GM18907 (cell line): Measurements from ENCODE around the gene ADORA2B.

ENCODE experiments used
- ATAC-seq: cut with Tn5 transposase; IDR thresholded peaks from one replicate; pipeline ENCODE4 v1.9.1; 2021; ENCODE audit warnings: mild to moderate bottlenecking, moderate library complexity; ENCODE audit not compliant: unreplicated experiment

The ADORA2B gene

GRCh38 chr17:15952916-15953790 is 8.2 kb downstream of the ADORA2B start:
- ATAC-seq: no peak

- ATAC-seq: no peak
These were observed 9.3 kb downstream of the ADORA2B start for GRCh38 chr17:15954222-15954621.

DNA sequence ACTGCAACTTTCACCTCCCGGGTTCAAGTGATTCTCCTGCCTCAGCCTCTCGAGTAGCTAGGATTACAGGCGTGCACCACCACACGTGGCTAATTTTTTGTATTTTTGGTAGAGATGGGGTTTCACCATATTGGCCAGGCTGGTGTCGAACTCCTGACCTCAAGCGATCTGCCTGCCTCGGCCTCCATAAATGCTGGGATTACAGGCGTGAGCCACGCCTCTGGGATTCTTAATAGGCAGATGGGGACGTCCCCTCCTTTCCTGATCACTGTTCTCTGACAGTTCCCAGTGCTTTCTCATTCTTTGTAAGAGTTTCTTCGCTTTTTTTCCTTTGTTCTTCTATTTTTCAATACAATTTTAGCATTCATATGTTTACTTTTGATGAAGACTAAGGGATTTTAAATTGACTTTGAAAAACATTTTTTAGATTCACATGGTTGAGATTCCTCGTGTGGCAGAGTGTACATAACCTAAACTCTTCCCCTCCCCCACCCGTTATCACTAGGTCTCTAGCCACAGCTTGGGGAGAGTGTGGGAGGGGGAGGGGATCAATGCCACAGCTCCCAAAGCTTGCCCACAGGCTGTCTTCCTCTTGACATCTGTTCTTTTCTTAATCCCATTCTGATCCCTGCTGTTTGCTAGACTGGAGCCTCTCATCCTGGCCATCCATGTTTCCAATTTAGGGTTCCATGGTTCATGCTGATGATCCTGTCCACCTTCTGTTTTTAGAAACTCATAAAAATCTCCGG is 11.0 kb downstream of the ADORA2B start:
- no peak for ATAC-seq

GRCh38 chr17:15957206-15957605 is 12.3 kb downstream of the ADORA2B start:
- ATAC-seq: no peak

- no peak for ATAC-seq
These were observed 12.8 kb downstream of the ADORA2B start for GRCh38 chr17:15957608-15958307.

GRCh38 chr17:15958484-15958854 is 13.5 kb downstream of the ADORA2B start:
- ATAC-seq: no peak

- no peak for ATAC-seq
These were observed 18.8 kb downstream of the ADORA2B start for GRCh38 chr17:15963670-15964110.

DNA sequence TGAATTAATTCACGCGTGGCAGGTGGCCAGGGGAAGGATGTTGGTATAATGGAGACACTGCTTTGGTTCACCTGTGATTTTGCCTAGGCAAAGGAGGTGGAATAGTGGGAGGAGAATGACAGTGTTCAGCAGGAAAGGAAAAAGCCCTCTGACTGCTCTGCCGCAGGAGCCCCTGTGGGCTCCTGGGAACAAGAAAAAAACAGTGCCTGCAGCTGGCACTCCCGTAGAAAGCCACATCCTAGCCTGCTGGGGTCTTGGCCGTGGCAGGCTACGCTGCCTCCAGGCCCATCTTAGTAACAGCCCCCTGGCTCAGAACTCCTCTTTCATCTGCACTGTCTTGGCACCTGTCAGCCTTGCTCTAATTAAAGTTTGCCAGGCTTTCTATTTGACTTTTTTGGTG is 20.6 kb downstream of the ADORA2B start:
- no peak for ATAC-seq

DNA sequence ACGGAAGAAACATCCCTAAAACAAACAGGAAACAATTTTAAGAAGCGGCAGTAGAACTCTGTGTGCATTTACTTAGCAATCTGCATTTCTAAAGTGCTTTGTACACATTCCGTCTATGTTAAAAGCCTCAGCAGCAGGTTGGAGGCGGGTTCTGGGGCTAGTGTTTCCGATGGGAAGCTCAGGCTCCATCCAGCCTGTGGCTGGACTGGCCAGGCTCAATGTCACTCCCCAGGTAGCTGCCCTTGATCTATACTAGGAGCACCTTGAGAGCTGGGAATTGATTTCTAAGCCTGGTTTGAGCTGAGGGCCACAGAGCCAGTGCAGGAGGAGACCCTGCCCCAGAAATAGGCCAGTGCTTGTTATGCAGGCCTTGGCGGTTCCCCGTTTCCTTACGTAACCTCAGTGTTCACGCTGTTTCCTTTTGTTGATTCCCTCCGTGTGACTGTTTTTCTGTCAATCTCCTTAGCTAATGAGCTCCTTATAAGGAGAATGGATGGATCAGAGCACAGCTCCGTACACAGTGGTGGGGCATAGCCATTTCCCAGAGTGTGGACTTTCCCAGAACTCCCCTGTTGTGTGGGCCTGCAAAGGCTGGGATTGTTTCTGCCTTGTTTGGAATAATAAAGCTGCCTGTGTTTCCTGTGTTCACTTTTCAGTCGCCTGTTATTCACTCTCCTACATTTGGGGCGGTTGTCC is 21.4 kb downstream of the ADORA2B start:
- no peak for ATAC-seq

- ATAC-seq: no peak
These were observed 21.9 kb downstream of the ADORA2B start for GRCh38 chr17:15966879-15967248.

DNA sequence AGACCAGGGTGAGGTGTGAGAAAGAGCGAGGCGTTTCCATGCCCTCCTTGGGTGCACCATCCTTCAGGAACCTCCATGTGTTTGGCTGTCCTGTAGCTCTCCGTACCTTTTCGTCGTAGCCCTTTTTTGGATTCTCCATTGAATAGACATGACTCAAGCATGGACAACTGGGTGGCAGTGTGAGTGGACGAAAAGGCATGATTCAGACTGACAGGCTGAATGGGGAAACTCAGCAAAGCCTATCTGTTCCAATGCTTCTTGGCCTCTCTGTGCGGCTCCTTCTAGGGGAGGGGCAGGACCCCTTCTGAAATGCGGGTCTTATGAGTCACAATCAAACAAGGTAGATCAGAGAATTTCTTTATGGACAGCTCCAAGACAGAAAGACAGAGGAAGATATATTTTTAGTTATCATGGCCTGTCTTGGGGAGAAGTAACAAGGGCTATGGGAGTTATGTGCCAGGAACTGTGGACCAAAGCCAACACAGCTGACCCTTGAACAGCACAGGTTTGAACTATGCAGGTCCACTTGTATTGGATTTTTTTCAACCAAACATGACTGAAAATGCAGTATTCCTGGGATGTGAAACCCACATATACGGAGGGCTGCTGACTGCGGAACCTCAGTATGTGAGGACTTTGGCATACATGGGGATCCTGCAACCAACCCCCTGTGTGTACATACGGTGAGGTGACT is 22.9 kb downstream of the ADORA2B start:
- ATAC-seq: no peak

- ATAC-seq: no peak
These were observed 24.5 kb downstream of the ADORA2B start for GRCh38 chr17:15969463-15969862.

DNA sequence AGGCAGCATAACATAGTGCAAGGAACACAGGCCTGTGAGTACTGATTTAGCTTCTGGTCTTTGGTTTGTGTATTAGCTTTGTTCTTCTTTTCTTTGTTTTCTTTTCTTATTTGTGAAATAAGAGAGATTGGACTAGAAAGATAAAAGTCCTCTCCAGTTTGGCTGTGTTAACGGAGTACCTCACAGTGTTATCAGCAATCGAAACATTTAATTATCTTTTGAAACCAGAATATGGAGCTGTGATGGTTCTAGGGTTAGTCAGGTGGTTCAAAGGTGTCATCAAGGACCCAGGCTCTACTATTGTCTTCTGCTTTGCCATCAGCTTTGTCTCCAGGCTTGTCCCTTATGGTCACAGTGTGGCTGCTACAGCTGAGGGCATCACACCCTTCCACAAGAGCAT is 25.6 kb downstream of the ADORA2B start:
- no peak for ATAC-seq

DNA sequence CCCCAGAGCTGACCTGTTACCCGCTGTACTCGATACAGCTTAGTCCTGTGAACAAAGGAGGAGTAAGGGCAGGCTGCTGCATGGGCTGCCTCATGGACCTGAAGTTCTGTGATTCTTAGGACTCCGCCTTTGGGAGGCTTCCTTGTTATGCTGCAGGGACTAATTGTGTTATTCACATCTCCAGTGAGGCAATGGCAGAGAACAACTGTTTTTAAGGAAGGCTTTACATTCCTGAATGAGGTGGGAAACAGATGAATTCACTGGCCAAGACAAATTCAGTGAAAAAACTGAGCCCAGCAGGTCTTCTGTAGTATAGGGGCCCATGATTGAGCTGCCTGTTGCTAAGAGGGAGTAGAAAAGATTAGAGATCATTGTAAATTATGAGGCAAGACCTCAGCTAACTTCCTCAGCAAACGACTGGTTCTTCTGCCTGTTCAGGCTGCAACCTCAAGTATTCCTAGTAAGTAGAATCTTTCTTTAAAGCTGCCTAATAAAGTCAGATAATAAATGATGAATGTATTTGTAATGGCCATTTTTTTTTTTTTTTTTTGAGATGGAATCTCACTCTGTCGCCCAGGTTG is 26.3 kb downstream of the ADORA2B start:
- ATAC-seq: no peak

DNA sequence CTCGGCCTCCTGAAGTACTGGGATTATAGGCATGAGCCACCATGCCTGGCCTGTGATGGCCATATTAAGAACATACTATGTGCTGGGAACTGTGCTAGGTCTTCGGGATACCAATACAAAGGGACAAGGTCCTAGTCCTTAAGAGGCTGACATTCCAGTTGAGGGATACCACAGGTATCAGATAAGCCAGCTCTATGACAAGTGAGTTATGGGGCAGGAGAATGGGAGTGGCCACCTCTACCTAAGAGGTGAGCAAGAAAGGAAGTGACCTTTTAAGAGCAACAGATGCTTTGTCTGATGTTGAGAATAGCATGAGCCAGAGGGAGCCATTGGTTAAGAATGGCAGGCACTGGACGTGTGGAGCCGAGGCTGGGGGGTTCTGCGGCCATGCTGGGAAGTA is 27.0 kb downstream of the ADORA2B start:
- ATAC-seq: no peak

DNA sequence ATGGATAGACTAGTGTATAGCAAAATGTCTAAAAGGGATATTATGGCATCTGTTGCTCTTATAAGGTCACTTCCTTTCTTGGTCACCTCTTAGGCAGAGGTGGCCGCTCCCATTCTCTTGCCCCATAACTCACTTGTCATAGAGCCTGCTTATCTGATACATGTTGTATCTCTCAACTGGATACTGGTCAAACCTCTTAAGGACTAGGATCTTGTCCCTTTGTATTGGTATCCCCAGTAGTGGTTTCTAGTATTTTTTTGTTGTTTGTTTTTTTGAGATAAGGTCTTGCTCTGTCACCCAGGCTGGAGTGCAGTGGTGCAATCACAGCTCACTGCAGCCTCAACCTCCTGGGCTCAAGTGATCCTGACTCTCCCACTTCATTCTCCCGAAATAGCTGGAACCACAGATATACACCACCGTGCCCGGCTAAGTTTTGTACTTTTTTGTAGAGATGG is 27.6 kb downstream of the ADORA2B start:
- no peak for ATAC-seq

- no peak for ATAC-seq
These were observed 28.1 kb downstream of the ADORA2B start for GRCh38 chr17:15973016-15973415.

- no peak for ATAC-seq
These were observed 28.9 kb downstream of the ADORA2B start for GRCh38 chr17:15973834-15974233.

GRCh38 chr17:15977894-15978293 is 33.0 kb downstream of the ADORA2B start:
- ATAC-seq: no peak

DNA sequence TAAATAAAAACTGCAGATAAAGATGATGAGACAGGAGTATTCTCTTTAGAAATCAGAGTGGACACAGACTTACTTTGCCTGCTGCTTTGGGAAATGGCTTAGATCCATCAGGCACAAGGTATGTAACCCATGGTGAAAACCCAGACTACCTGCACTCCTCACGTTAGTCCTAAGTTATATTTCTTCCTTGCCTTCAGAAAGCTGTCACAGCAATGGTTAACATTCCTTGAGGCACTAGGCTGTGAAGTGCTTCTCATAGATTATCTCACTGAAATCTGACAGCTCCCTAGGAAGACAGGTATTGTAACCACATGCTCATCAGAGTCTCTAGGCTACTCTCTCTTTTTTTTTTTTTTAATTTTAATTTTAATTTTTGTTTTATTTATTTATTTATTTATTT is 33.7 kb downstream of the ADORA2B start:
- ATAC-seq: no peak
